HG03045 (cell line): Measurements from ENCODE around the gene ABHD12.
"Not testable (repeated sequence)": the region's sequence is repeated elsewhere in the genome, so short reads cannot be mapped to it uniquely, and the experiment has no call there.

ENCODE experiments used
- ATAC-seq: cut with Tn5 transposase; IDR thresholded peaks from one replicate; pipeline ENCODE4 v1.9.1; 2021; ENCODE audit warnings: mild to moderate bottlenecking, moderate library complexity; ENCODE audit not compliant: unreplicated experiment

ABHD12 gene

GRCh38 chr20:25324412-25324811 is 66.2 kb downstream of the ABHD12 start:
- no peak for ATAC-seq

- no peak for ATAC-seq
These were observed 67.0 kb downstream of the ABHD12 start for GRCh38 chr20:25323496-25324246.

GRCh38 chr20:25321991-25322390 is 68.6 kb downstream of the ABHD12 start:
- ATAC-seq = no peak

GRCh38 chr20:25321262-25321831 is 69.3 kb downstream of the ABHD12 start:
- no peak for ATAC-seq

GRCh38 chr20:25320035-25320800 is 70.4 kb downstream of the ABHD12 start:
- ATAC-seq = no peak

- no peak for ATAC-seq
These were observed 71.2 kb downstream of the ABHD12 start for GRCh38 chr20:25319241-25320034.

- ATAC-seq = peak; percentile 90
These were observed 72.0 kb downstream of the ABHD12 start for GRCh38 chr20:25318471-25319240.

GRCh38 chr20:25317351-25318075 is 73.1 kb downstream of the ABHD12 start:
- no peak for ATAC-seq

GRCh38 chr20:25316506-25317190 is 74.0 kb downstream of the ABHD12 start:
- no peak for ATAC-seq

- ATAC-seq = no peak
These were observed 75.0 kb downstream of the ABHD12 start for GRCh38 chr20:25315418-25316210.

GRCh38 chr20:25314497-25315417 is 75.9 kb downstream of the ABHD12 start:
- no peak for ATAC-seq

GRCh38 chr20:25313593-25313992 is 77.0 kb downstream of the ABHD12 start:
- ATAC-seq = no peak

GRCh38 chr20:25312716-25313115 is 77.9 kb downstream of the ABHD12 start:
- ATAC-seq = not testable (repeated sequence)

- ATAC-seq = no peak
These were observed 79.5 kb downstream of the ABHD12 start for GRCh38 chr20:25310921-25311728.

GRCh38 chr20:25310268-25310920 is 80.2 kb downstream of the ABHD12 start:
- ATAC-seq = peak; percentile 87
